Activated CD4-positive, CD25-positive, alpha-beta regulatory T cell (primary cell): Measurements from ENCODE around the gene PTCH1.
A peak's percentile ranks its signal among the peaks of the same experiment; 100 is the strongest.

Experiments used
- DNase-seq, 4 experiments: peaks; one replicate each; lab custom pipeline; 2025; lab: John Stamatoyannopoulos, UW

The PTCH1 gene

DNA sequence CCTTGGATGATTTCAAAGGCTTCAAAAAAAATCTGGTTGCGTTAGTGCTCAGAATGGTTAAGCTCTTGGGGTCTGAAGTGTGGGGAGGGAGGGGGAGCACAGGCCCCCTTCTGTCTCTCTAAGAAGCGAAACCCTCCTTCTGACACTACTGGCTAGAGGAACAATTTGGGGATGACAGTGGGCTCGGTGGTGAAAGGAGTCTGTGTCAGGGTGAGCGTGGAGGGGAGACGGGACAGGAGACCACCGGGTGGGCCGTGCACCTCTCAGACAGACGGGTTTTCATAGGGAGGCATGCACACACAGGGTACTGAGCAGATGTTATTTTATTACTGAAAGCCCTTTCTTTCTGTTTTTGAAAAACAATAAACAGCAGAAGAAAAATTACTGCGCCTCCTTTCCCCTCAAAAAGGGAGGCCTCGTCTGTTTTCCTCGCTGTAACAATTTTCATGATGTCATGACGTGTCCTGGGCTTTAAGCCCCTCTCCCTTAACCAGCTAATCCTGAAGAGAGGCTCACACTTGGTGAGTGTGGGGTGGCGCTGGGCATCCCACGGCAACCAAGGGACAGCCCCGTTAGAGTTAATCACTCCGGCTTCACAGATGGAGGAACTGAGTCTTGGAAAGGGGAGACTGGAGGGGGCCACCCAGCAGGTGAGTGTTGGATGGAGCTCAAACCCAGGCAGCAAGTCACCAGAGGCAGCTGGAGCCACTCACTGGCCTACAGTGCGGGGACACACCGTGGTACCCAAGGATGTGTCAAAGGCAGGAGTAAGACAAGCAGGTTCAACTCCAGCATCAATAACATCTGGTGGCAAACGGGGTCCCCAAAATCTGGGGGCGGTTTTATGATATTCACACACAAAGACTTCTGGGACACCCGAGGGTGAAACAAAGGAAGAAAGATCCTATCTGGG is 53.4 kb downstream of the PTCH1 start:
- DNase-seq, result no peak

- peak; percentile 5 to 53 (median 18) for DNase-seq
Measured at GRCh38 chr9:95462249-95463147, 54.3 kb downstream of the PTCH1 start.

DNA sequence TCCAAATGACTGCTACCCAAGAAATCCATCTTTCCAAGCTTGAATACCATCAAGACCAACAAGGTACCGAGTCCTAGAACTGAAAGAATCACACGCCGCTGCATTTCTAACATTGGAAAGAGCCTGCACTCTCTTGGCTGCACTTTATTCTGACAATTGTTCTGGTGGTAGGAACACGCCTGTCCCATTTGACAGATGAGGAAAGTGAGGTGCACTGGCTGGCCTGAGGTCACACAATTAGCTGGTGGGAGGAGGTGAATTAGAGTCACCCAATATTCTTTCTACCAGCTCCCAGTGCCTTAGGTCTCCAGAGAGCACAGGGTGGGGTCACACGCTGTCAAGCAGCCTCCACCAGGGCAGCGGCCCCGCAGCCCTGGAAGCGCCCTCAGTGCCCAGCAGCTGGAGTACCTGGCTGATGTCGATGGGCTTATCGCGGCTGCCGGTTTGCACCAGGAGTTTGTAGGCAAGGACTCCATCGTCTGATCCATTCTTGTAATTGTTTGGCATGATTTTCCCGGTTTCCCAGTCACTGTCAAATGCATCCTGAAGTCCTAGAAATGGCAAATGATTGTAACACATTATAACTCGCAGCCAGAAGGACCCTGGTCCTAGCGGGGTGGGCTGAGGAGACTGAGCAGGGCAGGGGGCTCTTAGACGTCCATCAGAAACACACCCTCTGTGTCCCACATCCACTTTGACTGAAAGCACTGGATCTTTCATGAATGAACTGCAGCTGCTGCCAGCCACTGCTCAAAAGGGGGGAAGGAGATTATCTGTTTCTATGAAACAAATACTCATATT is 55.1 kb downstream of the PTCH1 start:
- no peak for DNase-seq

GRCh38 chr9:95460518-95461164 is 56.1 kb downstream of the PTCH1 start:
- no peak for DNase-seq

- DNase-seq, result no peak
Measured at GRCh38 chr9:95459851-95460517, 56.8 kb downstream of the PTCH1 start.

- DNase-seq, result no peak
Measured at GRCh38 chr9:95459178-95459577, 57.6 kb downstream of the PTCH1 start.

DNA sequence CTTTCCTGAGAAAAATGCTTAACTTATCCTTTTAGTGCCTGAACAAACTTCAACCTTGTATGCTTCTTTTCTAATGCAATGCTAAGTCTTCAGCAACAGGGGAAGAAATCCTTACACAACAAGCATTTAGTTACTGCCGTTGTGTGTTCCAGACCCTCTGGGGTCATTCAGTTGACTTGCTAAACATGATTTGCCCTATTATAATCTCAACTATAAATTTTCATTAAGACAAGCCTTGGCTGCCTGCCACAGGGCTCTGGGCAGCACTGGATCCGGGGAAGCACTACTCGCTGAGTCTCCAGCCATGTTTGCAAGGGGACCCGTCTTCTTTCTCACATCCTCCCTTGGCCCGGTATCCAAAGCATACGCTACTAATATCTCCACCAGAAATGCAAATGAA is 58.1 kb downstream of the PTCH1 start:
- no peak for DNase-seq

DNA sequence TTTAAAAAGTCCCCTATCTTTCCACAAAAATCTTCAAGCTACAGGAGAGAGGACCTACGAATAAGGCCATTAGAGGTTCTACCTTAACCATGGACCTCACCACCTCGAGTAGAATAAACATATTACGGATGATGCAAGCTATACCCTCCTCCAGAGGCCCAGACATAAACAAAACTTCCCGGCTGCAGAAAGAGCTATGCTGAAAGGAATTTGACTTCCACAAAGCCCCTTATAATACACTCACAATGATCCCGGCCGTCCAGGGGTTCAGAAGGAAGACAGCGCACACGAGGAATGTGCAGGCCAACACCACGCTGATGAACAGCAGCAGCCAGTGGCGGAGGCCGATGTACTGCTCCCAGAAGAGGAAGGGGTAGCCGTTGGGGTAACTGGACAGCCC is 59.0 kb downstream of the PTCH1 start:
- DNase-seq, result no peak

DNA sequence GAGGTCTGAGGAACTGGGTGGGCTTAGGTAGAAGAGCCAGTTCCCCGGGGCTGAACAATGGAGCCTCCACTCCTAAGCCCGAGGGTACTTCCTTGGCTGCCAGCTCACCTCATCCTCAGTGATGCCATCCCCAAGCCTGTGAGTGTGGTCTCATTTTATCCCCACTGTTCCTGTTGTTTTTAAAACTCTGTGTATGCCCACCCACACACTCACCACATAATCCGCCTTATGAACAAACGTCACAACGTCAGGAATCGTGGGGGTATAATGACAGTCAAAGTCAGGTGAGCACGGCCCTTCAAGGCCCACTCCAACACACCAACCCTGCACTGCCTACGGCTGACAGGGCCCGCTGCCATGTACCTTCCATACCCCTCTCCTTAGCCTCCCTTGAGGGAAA is 61.1 kb downstream of the PTCH1 start:
- no peak for DNase-seq

GRCh38 chr9:95452176-95452575 is 64.6 kb downstream of the PTCH1 start:
- DNase-seq, result no peak

DNA sequence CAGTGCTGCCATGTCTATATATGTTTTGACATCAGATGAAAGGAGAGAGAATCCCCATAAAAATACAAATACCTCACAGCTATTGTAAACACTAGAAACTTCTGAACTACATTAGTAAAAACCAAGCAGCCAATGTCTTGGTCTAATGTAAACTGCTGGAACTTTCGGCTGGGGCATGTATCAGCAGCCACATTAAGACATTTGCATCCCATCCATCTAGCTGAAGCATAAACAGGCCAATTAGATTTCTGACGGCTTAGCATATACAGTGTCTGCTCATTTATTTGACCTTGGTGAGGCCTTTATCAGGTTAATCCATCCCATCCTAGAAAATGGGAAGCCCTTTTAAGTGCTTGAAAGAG is 65.7 kb downstream of the PTCH1 start:
- DNase-seq, result no peak

DNA sequence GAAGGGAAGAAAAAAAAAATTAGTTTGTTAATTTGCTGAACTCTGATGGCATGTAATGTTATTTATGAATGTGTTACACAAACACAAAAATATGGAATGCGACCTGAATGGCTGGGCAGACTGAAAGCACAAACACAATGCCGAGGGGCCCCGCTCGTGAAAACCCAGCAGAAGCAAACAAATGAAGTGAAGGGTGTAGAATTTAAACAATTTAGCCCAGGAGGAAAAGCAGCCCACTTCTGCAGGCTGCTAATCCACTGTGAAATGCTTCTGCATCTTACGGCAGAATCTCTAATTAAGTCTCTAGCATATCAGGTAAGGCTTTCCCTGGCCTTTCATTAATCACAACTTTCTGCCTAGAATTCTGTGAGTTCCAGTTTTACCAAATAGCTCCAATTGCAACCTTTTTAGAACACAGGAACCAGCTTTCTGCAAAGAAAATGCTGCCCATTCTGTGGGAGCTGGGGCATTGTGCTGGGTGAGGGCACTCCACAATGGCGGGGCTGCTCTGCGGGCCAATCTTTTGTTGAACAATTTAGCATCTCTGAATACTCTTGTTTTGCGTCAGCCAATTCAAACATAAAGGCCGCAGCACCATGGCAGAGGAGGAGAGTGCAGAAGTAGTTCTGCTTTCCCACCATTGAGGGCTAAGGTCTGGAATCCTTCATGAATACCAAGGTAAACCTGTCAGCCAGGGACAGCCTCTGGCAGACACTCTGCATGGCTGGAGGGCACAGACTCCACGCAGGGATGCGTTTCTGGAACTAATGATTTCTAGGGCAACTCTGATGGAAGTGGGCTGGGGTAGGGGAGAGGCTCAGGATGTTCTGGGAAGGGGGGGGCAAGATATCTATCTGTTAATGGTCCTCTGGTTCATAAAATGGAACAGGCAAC is 66.4 kb downstream of the PTCH1 start:
- no peak for DNase-seq

DNA sequence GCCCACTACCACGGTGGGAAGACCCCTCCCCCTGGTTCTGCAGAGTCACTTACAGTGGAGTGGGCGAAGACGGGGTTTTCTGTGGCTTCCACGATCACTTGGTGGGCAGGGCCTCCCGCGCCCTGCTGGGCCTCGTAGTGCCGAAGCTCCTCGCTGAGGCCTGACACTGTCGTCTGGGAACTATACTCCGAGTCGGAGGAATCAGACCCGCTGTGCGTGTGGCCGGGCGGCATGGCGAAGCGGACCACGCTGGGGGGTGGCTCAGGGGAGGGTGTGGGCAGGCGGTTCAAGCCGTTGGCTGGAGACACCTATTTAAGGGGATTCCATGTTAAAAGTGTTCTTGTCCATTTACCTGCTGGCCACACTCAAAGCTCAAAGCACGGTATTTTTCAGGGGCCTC is 67.8 kb downstream of the PTCH1 start:
- DNase-seq, result no peak

DNA sequence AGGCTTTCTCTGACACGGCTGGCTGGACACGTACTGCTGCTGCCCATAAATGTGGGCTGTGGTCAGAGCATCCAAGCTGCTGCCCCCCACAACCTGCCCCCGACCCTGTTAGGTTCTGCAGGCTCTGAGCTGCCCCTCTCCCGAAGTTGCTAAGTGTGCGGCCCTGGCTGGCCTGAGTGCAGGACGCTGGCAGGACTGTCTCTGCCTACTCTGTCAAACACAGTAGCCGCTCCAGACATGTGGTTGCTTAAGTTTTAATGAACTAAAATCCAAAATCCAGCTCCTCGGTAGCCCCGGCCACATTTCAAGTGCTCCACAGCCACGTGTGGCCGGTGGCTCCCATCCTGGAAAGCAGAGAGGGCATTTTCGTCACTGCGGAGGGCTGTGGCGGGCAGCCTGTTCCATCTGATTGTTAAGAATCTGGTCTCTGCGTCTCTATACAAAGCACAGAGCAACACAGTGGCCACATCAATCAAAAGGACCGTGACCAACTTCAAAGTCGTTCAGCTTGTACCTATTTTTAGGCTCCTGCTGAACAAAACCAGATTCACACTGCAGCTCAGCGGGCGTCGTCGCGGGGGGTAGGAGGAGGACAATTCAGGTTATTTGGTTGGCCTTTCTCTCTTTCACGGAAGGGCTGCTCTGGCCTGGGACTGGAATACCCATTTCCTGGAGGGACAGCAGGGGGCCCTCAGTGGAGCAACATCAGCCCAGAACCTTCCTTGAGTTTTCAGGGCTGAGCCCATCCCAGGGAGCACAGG is 68.9 kb downstream of the PTCH1 start:
- no peak for DNase-seq

- no peak for DNase-seq
Measured at GRCh38 chr9:95446984-95447383, 69.8 kb downstream of the PTCH1 start.

GRCh38 chr9:95446259-95446658 is 70.5 kb downstream of the PTCH1 start:
- no peak for DNase-seq

- no peak for DNase-seq
Measured at GRCh38 chr9:95444160-95444559, 72.6 kb downstream of the PTCH1 start.

DNA sequence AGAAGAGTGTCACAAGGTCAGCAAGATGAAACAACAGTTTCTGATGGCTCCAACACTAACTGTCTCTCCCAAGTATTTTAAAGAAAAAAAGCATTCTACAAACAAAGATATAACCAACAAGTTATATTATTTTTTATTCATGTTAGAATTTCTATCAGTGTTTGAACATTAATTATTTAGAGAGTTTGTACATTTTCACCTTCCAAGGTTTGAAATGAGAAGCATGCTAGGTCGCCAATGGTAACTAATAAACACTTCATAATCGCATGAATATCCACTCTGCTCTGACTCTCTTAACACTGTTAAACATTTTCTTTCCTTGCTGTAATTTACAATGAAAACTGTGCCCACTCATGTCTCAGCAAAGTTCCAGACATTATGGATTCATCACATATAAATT is 73.5 kb downstream of the PTCH1 start:
- no peak for DNase-seq

DNA sequence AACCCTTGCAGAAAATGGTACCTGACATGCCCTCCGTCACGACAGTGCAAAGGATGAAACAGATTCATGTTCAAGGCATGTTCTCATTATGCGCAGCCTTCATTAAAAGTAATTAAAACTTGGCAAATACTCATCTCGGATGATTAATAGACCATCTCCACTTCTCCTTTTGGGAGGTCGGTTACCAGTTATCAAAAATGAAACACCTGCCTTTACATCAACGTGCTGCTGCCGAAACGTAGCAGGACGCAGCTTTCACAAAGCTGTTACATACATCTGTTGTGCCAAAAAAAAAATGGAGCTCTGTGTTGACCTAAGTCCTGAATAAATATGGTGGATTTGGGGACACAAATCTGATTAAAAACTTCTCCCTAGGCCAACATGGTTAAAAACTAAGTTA is 75.7 kb downstream of the PTCH1 start:
- no peak for DNase-seq
